Measurements from ENCODE around the gene PLOD3. TPM values are rescaled to one million over a fixed set of nuclear protein-coding genes. Genes with fewer than 3 reads are reported as not detected.

The PLOD3 gene
- total RNA-seq, 1 experiment from 2014 or later: 83.7 TPM

DNA sequence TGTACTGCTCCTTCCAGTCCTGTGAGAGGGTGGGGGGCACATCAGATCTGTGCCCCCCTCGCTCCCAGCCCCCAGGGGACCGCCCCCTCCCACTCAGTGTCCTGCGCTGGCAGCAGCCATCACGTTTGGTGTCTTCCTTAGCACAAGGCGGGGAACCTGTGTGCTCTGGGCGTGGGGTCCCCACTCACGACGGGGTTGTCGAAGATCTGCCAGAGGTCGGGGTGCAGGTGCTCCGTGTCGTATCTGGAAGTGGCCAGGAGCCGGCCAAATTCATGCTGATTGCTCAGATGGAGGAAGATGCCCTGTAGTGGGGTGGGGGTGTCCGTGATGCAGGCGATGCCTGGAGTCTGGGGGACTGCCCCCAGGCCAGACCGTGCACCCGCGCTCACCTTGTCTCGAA, 7.2 kb downstream of the PLOD3 start:
- ATAC-seq (no peak), DNase-seq (ENCODE audit: low read depth, low spot score) (no peak)
- no peak overlapping the region for H2AFZ ChIP-seq (ENCODE audit: low read depth, low read length, poor library complexity, severe bottlenecking)
- intact Hi-C loops (cut with micrococcal nuclease): no loop called here
- H3K4me3 ChIP-seq (replicated peaks in 1 of 2; ENCODE audit: low read depth in 1 of 2, low read length in 2 of 2): no peak overlapping the region
- no peak overlapping the region for H3K27ac ChIP-seq (ENCODE audit: low read depth, low read length)
- CTCF ChIA-PET: no interaction called here
- H3K9me2 ChIP-seq (ENCODE audit: insufficient read depth): no peaks in the 10 kb centered on the region
- no peaks in the 10 kb centered on the region for H4K20me1 ChIP-seq (ENCODE audit: insufficient read depth)
- H3K9me3 ChIP-seq (ENCODE audit: control insufficient read depth in 1 of 2, insufficient read depth in 1 of 2, low read depth in 1 of 2, low read length in 2 of 2): no peaks in the 10 kb centered on the region
- RAD21 ChIA-PET (ENCODE audit: low non-redundant PET in 1 of 2, low total read pairs in 2 of 2, uncharacterized antibody in 2 of 2, unreplicated experiment in 2 of 2): no interaction called here
- H3K9ac ChIP-seq (ENCODE audit: low read length): no peak overlapping the region
- POLR2A ChIA-PET: no interaction called here
- H3K4me1 ChIP-seq (ENCODE audit: control insufficient read depth in 1 of 2, insufficient read depth in 2 of 2, low read length in 2 of 2): no peaks in the 10 kb centered on the region
- no TSS peak for BruUV-seq (replicated peaks)
- no peak overlapping the region for H3K4me2 ChIP-seq (ENCODE audit: low read length)
- H3K27me3 ChIP-seq (ENCODE audit: insufficient read depth, low read length): no peaks in the 10 kb centered on the region
- H3K36me3 ChIP-seq (ENCODE audit: control insufficient read depth in 1 of 2, insufficient read depth in 2 of 2, low read length in 2 of 2): peaks cover 8 to 13% of the 10 kb centered on the region in 2 experiments
- H3K79me2 ChIP-seq (ENCODE audit: insufficient read depth, low read length): no peaks in the 10 kb centered on the region
- TF ChIP-seq ZNF274 (IDR thresholded peaks at IDR 0.05; ENCODE audit: low read depth, low read length) (no peak), EZH2 (IDR thresholded peaks at IDR 0.05) (no peak), RAD21 (IDR thresholded peaks at IDR 0.05; ENCODE audit: low read depth) (no peak), FOSL1 (IDR thresholded peaks at IDR 0.05; ENCODE audit: low read depth) (no peak), EZH2phosphoT487 (IDR thresholded peaks at IDR 0.05; ENCODE audit: borderline replicate concordance) (no peak)

GRCh38 chr7:101208794-101209193, 8.6 kb downstream of the PLOD3 start:
- CTCF ChIA-PET: no interaction called here
- POLR2A ChIA-PET: interaction anchor here (1.5 kb wide), 1 partner anchor 9 kb away, joined by 4 read pairs; the partner anchor contains the start of genes PLOD3 and ZNHIT1
- RAD21 ChIA-PET (ENCODE audit: low non-redundant PET in 1 of 2, low total read pairs in 2 of 2, uncharacterized antibody in 2 of 2, unreplicated experiment in 2 of 2): no interaction called here
- TF ChIP-seq EZH2phosphoT487 (IDR thresholded peaks at IDR 0.05; ENCODE audit: borderline replicate concordance) (no peak), JUND (IDR thresholded peaks at IDR 0.05) (no peak), EZH2 (IDR thresholded peaks at IDR 0.05) (no peak), SIN3A (IDR thresholded peaks at IDR 0.05; ENCODE audit: low read depth) (no peak), FOSL1 (IDR thresholded peaks at IDR 0.05; ENCODE audit: low read depth) (no peak), POLR2AphosphoS5 (IDR thresholded peaks at IDR 0.05; ENCODE audit: low read depth, low read length) (no peak), EGR1 (IDR thresholded peaks at IDR 0.05; ENCODE audit: low read depth) (no peak), TCF7L2 (IDR thresholded peaks at IDR 0.05; ENCODE audit: borderline replicate concordance, extremely low read depth, insufficient read depth, insufficient read length) (no peak), MAX (IDR thresholded peaks at IDR 0.05) (no peak), POLR2A (IDR thresholded peaks at IDR 0.05; ENCODE audit: borderline replicate concordance, extremely low read depth, insufficient read depth, insufficient read length) (no peak), ZFX (IDR thresholded peaks at IDR 0.05) (no peak), YY1 (IDR thresholded peaks at IDR 0.05; ENCODE audit: extremely low read depth, insufficient replicate concordance, low read depth, low read length) (no peak), ELF1 (IDR thresholded peaks at IDR 0.05; ENCODE audit: borderline replicate concordance, low read depth) (no peak), RAD21 (IDR thresholded peaks at IDR 0.05; ENCODE audit: low read depth) (no peak)
- TF ChIP-seq, protein P1, sequence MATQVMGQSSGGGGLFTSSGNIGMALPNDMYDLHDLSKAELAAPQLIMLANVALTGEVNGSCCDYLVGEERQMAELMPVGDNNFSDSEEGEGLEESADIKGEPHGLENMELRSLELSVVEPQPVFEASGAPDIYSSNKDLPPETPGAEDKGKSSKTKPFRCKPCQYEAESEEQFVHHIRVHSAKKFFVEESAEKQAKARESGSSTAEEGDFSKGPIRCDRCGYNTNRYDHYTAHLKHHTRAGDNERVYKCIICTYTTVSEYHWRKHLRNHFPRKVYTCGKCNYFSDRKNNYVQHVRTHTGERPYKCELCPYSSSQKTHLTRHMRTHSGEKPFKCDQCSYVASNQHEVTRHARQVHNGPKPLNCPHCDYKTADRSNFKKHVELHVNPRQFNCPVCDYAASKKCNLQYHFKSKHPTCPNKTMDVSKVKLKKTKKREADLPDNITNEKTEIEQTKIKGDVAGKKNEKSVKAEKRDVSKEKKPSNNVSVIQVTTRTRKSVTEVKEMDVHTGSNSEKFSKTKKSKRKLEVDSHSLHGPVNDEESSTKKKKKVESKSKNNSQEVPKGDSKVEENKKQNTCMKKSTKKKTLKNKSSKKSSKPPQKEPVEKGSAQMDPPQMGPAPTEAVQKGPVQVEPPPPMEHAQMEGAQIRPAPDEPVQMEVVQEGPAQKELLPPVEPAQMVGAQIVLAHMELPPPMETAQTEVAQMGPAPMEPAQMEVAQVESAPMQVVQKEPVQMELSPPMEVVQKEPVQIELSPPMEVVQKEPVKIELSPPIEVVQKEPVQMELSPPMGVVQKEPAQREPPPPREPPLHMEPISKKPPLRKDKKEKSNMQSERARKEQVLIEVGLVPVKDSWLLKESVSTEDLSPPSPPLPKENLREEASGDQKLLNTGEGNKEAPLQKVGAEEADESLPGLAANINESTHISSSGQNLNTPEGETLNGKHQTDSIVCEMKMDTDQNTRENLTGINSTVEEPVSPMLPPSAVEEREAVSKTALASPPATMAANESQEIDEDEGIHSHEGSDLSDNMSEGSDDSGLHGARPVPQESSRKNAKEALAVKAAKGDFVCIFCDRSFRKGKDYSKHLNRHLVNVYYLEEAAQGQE (IDR thresholded peaks at IDR 0.05; ENCODE audit: low read depth): no peak

More at GRCh38 chr7:101208794-101209193, 8.6 kb downstream of the PLOD3 start:
- no peaks in the 10 kb centered on the region for H4K20me1 ChIP-seq (ENCODE audit: insufficient read depth)
- H3K9me3 ChIP-seq (ENCODE audit: control insufficient read depth in 1 of 2, insufficient read depth in 1 of 2, low read depth in 1 of 2, low read length in 2 of 2): no peaks in the 10 kb centered on the region
- peaks cover 8 to 9% of the 10 kb centered on the region in 2 experiments; a peak in 3 of 4 replicates for H3K36me3 ChIP-seq (ENCODE audit: control insufficient read depth in 1 of 2, insufficient read depth in 2 of 2, low read length in 2 of 2)
- H3K4me1 ChIP-seq (ENCODE audit: control insufficient read depth in 1 of 2, insufficient read depth in 2 of 2, low read length in 2 of 2): no peaks in the 10 kb centered on the region
- ATAC-seq (no peak), DNase-seq (ENCODE audit: low read depth, low spot score) (no peak)
- H3K79me2 ChIP-seq (ENCODE audit: insufficient read depth, low read length): no peaks in the 10 kb centered on the region
- H3K9ac ChIP-seq (ENCODE audit: low read length): no peak overlapping the region
- no peak overlapping the region for H3K27ac ChIP-seq (ENCODE audit: low read depth, low read length)
- no peaks in the 10 kb centered on the region for H3K9me2 ChIP-seq (ENCODE audit: insufficient read depth)
- intact Hi-C loops (cut with micrococcal nuclease): no loop called here
- BruUV-seq (replicated peaks): no TSS peak
- H3K27me3 ChIP-seq (ENCODE audit: insufficient read depth, low read length): no peaks in the 10 kb centered on the region
- H2AFZ ChIP-seq (ENCODE audit: low read depth, low read length, poor library complexity, severe bottlenecking): no peak overlapping the region
- H3K4me3 ChIP-seq (replicated peaks in 1 of 2; ENCODE audit: low read depth in 1 of 2, low read length in 2 of 2): no peak overlapping the region
- no peak overlapping the region for H3K4me2 ChIP-seq (ENCODE audit: low read length)

All from HCT116 (cell line).